Upper lobe of left lung (tissue), 6 donors: ENCODE data around the gene PRKN. TPM values are rescaled to one million over a fixed set of nuclear protein-coding genes. Genes with fewer than 3 reads are reported as not detected.

ENCODE experiments used
- ATAC-seq, 2 donors: fragments of 200-7000 bp; cut with Tn5 transposase; one replicate each; pipeline ENCODE4 v1.9.1; 2022; ENCODE audit warnings: mild to moderate bottlenecking in 2 of 2, moderate library complexity in 2 of 2; ENCODE audit not compliant: low FRiP score in 2 of 2
- DNase-seq, 2 donors: peaks; one replicate each; pipeline ENCODE4 v3.0.0-alpha.2; 2019 to 2020
- H3K27ac ChIP-seq, 4 donors: fragments of 200-600 bp; sonication (generic); one replicate each; pipeline ENCODE4 v1.5.1; 2016 to 2019
- H3K27me3 ChIP-seq, 4 donors: fragments of 200-600 bp; sonication (generic); one replicate each; pipeline ENCODE4 v1.5.1; 2017 to 2019
- H3K36me3 ChIP-seq, 4 donors: fragments of 200-600 bp; sonication (generic); one replicate each; pipeline ENCODE4 v1.5.1; 2016 to 2019
- H3K4me1 ChIP-seq, 4 donors: fragments of 200-600 bp; sonication (generic); one replicate each; pipeline ENCODE4 v1.5.1; 2018 to 2019
- H3K4me3 ChIP-seq, 4 donors: fragments of 200-600 bp; sonication (generic); one replicate each; pipeline ENCODE4 v1.5.1; 2017 to 2019; ENCODE audit warnings: mild to moderate bottlenecking in 2 of 4, moderate library complexity in 1 of 4
- H3K9me3 ChIP-seq, 4 donors: fragments of 200-600 bp; sonication (generic); one replicate each; pipeline ENCODE4 v1.5.1; 2018 to 2019
- EP300 ChIP-seq, 4 donors: sonication (generic); formaldehyde crosslinking; IDR thresholded peaks; one replicate each; pipeline ENCODE4 v1.5.1; 2017; ENCODE audit warnings: antibody characterized with exemption in 4 of 4, control low read depth in 2 of 4
- POLR2A ChIP-seq, 4 donors: fragments of 450-650 bp; IDR thresholded peaks; one replicate each; pipeline ENCODE4 v1.5.1; 2016 to 2017; ENCODE audit warnings: antibody characterized with exemption in 4 of 4, mild to moderate bottlenecking in 2 of 4
- POLR2AphosphoS5 ChIP-seq, 2 donors: sonication (generic); formaldehyde crosslinking; IDR thresholded peaks; one replicate each; pipeline ENCODE4 v1.5.1; 2017; ENCODE audit warnings: antibody characterized with exemption in 2 of 2
- WGBS, 2 donors: methylation state at CpG; one replicate each; pipeline ENCODE4 v1.1.5; 2017 to 2018; 5-methylcytosine and 5-hydroxymethylcytosine counted together
- total RNA-seq, 6 donors: library from RNA; depleted of rRNA in 4 of 6; stranded (reverse); fragments of >200 nt in 4 of 6; gene quantifications; one replicate each; pipeline versions ENCODE4 v1.1.0 to v1.2.1, GENCODE V29; 2016 to 2021
- TF ChIP-seq, protein P1 (sequence below), 6 experiments: fragments of 450-650 bp in 4 of 6; fragments of 200-600 bp in 2 of 6; sonication (generic) in 2 of 6; IDR thresholded peaks; one replicate each; pipeline ENCODE4 v1.5.1; 2016 to 2019; ENCODE audit warnings: antibody characterized with exemption in 6 of 6
- donor health status: DM: no; HTN: no; CAD: no; lungs with moderate emphysema.
- donor health status: DM: no; HTN: yes; CAD: no; lungs with severe emphysema.

Gene PRKN
- total RNA-seq, 6 donors from 2014 or later, result 2.7 to 29.3 (median 5.5) TPM

DNA sequence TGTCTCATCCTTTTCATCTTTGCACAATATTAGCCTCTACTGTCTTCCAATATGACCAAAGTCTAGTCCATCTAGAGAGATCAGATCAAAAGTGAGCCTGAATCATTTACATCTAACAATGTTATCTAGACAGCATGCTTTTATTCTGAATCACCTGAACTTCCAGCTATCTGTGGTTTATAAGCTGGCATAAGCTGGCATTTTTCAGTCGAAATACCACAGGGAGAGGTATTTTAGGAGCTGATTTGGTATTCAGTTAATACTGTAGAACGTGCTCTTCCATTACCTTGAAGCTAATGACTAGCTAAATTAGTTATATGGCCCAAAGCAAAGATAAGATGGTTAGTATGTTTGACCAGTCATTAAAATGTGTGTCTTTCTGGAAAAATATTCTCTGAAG, 1265.4 kb downstream of the PRKN start:
- Histone ChIP-seq H3K27me3 (no peaks in the 10 kb centered on the region), H3K9me3 (no peaks in the 10 kb centered on the region), H3K4me3 (no peak overlapping the region), H3K27ac (no peak overlapping the region), H3K36me3 (no peaks in the 10 kb centered on the region), H3K4me1 (no peaks in the 10 kb centered on the region)
- DNase-seq, result no peak
- no peak for ATAC-seq
- TF ChIP-seq POLR2AphosphoS5 (IDR thresholded peaks at IDR 0.05) (no peak), EP300 (IDR thresholded peaks at IDR 0.05) (no peak)
- 77 to 85% methylated on average over 2 of the region's 2 CpGs for WGBS, 2 donors

DNA sequence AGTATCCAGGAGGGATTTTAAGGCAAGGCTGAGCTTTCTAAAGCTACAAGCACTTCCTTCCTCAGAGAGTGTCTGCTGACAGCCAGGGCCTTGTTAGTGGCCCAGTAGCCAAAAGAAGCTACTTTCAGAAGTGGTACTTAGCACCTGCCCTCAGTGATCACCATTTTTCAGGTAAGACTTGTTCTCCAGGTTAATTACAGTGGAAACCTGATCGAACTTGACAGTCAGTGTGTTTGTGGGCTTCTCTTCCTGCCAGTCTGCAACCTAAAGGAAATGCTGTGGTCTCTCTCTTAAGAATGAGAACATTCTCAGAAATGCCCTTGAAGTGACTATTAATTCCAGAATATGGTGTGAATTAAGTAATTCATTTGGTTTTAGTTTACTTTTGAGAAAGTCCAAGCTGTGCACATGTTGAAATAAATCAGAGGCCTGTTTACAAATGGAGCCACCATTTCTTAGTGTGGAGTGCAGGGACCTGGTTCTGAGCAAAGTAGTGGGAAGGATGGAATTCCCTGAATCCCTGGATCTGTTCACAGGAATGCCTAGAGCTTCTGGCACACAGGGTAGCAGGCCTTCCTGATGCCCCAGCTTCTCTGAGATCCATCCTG, 1268.5 kb downstream of the PRKN start:
- no peak for TF ChIP-seq EP300 (IDR thresholded peaks at IDR 0.05)
- TF ChIP-seq, protein P1, sequence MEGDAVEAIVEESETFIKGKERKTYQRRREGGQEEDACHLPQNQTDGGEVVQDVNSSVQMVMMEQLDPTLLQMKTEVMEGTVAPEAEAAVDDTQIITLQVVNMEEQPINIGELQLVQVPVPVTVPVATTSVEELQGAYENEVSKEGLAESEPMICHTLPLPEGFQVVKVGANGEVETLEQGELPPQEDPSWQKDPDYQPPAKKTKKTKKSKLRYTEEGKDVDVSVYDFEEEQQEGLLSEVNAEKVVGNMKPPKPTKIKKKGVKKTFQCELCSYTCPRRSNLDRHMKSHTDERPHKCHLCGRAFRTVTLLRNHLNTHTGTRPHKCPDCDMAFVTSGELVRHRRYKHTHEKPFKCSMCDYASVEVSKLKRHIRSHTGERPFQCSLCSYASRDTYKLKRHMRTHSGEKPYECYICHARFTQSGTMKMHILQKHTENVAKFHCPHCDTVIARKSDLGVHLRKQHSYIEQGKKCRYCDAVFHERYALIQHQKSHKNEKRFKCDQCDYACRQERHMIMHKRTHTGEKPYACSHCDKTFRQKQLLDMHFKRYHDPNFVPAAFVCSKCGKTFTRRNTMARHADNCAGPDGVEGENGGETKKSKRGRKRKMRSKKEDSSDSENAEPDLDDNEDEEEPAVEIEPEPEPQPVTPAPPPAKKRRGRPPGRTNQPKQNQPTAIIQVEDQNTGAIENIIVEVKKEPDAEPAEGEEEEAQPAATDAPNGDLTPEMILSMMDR (IDR thresholded peaks at IDR 0.05), result no peak
- no peak for TF ChIP-seq POLR2A (IDR thresholded peaks at IDR 0.05)
- 30 to 44% methylated on average over 1 of the region's 1 CpG for WGBS, 2 donors
- Histone ChIP-seq H3K27me3 (no peaks in the 10 kb centered on the region), H3K27ac (no peak overlapping the region), H3K36me3 (no peaks in the 10 kb centered on the region), H3K9me3 (no peaks in the 10 kb centered on the region), H3K4me1 (no peaks in the 10 kb centered on the region), H3K4me3 (no peak overlapping the region)
- ATAC-seq (no peak), DNase-seq (no peak)

DNA sequence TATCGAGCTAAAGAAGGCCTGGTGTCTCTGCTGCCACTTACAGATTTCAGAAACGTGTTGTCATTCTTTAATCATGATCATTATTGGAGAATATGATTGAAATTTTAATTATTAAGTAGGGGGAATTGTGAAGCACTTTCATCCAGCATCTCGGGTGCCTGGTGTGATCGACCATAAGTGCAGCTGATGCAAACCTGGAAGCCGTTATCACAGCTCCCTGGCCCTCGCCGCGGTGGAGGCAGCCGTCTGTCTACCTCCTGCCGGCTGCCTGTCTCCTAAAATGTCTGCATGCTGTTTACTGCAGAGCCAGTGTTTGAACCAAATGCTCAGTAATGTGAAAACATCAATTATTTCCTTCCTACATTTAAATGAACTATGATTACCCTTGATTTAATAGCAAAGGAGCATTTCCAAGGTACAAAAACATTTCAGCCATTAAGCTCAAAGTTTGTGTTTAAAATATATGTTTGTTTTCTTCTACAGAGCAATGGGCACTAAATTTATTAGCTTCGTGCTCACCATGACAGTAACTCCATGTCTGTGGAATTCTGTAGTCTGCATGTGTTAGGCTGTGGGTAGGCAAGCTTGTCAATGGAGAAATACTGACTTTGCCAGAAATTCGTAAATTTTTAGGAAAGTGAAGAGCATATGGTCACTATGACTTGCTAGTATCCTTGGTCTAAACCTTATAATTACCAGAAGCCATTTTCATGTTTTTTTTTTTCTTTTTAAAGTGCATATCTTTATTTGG, 1269.2 kb downstream of the PRKN start:
- no peak for TF ChIP-seq POLR2AphosphoS5 (IDR thresholded peaks at IDR 0.05)
- TF ChIP-seq, protein P1 (IDR thresholded peaks at IDR 0.05), result no peak
- no peak for TF ChIP-seq POLR2A (IDR thresholded peaks at IDR 0.05)
- no peak for TF ChIP-seq EP300 (IDR thresholded peaks at IDR 0.05)
- no peaks in the 10 kb centered on the region for H3K27me3 ChIP-seq
- DNase-seq, result no peak

GRCh38 chr6:161455848-161456247, 1271.7 kb downstream of the PRKN start:
- Histone ChIP-seq H3K36me3 (no peaks in the 10 kb centered on the region), H3K4me1 (no peaks in the 10 kb centered on the region), H3K27ac (no peak overlapping the region), H3K27me3 (no peaks in the 10 kb centered on the region), H3K9me3 (no peaks in the 10 kb centered on the region), H3K4me3 (no peak overlapping the region)
- ATAC-seq, result no peak
- WGBS, 2 donors, result 86 to 89% methylated on average over 5 of the region's 5 CpGs
- DNase-seq, result no peak
- no peak for TF ChIP-seq POLR2A (IDR thresholded peaks at IDR 0.05)
- no peak for TF ChIP-seq POLR2AphosphoS5 (IDR thresholded peaks at IDR 0.05)

More for the DNA sequence above, 1269.2 kb downstream of the PRKN start:
- Histone ChIP-seq H3K27ac (no peak overlapping the region), H3K4me3 (no peak overlapping the region), H3K36me3 (no peaks in the 10 kb centered on the region), H3K4me1 (no peaks in the 10 kb centered on the region), H3K9me3 (no peaks in the 10 kb centered on the region)
- 66 to 79% methylated on average over 12 of the region's 12 CpGs for WGBS, 2 donors
- ATAC-seq, result no peak

DNA sequence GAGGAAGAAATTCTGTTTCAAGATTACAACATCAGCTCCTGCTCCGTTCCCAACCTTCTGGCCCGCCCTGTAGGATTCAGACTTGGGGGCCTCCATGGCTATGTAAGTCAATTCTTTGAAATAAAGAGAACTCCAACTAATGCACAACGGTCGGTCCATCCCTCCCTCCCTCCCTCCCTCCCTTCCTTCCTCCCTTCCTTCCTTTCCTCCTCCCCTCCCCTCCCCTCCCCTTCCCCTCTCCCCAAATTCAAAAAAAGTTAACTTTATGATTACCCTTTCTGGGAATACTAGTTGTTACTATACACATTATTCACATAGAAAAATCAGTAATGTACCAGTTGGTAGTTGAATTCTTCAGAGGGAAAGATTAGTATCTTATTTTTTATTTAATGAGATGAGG, 1274.0 kb downstream of the PRKN start:
- no peaks in the 10 kb centered on the region for H3K9me3 ChIP-seq
- H3K27me3 ChIP-seq, result no peaks in the 10 kb centered on the region
- no peak for DNase-seq
- 62 to 80% methylated on average over 4 of the region's 4 CpGs for WGBS, 2 donors
- H3K27ac ChIP-seq, result no peak overlapping the region
- no peaks in the 10 kb centered on the region for H3K4me1 ChIP-seq
- H3K36me3 ChIP-seq, result no peaks in the 10 kb centered on the region
- ATAC-seq, result no peak
- TF ChIP-seq EP300 (IDR thresholded peaks at IDR 0.05) (no peak), POLR2AphosphoS5 (IDR thresholded peaks at IDR 0.05) (no peak), POLR2A (IDR thresholded peaks at IDR 0.05) (no peak)
- TF ChIP-seq, protein P1 (IDR thresholded peaks at IDR 0.05), result no peak
- H3K4me3 ChIP-seq, result no peak overlapping the region
